Natural killer cell (primary cell): Measurements from ENCODE around the gene COPS3. TPM values are rescaled to one million over a fixed set of nuclear protein-coding genes. Genes with fewer than 3 reads are reported as not detected.

ENCODE experiments used
- ATAC-seq, 3 donors: fragments of 150-1000 bp in 2 of 3; fragments of 200-7000 bp in 1 of 3; cut with Tn5 transposase; 1 replicate in 1 of 3; 2 replicates in 2 of 3; pipeline ENCODE4 v1.10.0; 2021; ENCODE audit warnings: mild to moderate bottlenecking in 2 of 3, moderate library complexity in 2 of 3
- DNase-seq, 2 donors: peaks; one replicate each; pipeline versions ENCODE4 v3.0.0 to v3.0.0-alpha.2; 2013 to 2021; ENCODE audit warnings: mixed read lengths in 1 of 2
- H3K27ac ChIP-seq: one replicate; pipeline ENCODE4 v1.5.1; 2013; ENCODE audit warnings: mild to moderate bottlenecking, low read length
- H3K27me3 ChIP-seq: one replicate; pipeline ENCODE4 v1.6.1; 2013; ENCODE audit warnings: low read length; ENCODE audit not compliant: control insufficient read depth, insufficient read depth
- H3K36me3 ChIP-seq: one replicate; pipeline ENCODE4 v1.6.1; 2013; ENCODE audit warnings: low read length; ENCODE audit not compliant: control insufficient read depth, insufficient read depth
- H3K4me1 ChIP-seq: one replicate; pipeline ENCODE4 v1.6.1; 2013; ENCODE audit warnings: low read length; ENCODE audit not compliant: control insufficient read depth, insufficient read depth
- H3K4me3 ChIP-seq: one replicate; pipeline ENCODE4 v1.5.1; 2013; ENCODE audit warnings: low read length
- H3K9me3 ChIP-seq: one replicate; pipeline ENCODE4 v1.6.1; 2013; ENCODE audit warnings: low read length; ENCODE audit not compliant: control insufficient read depth, insufficient read depth
- H3K27ac Mint-ChIP-seq, 2 donors: one replicate each; pipeline ENCODE4 v1.8.0; 2022; ENCODE audit warnings: mild to moderate bottlenecking in 2 of 2, mixed read lengths in 2 of 2, moderate library complexity in 1 of 2
- H3K27me3 Mint-ChIP-seq, 2 donors: one replicate each; pipeline ENCODE4 v1.8.0; 2022; ENCODE audit warnings: low read depth in 2 of 2, mixed read lengths in 2 of 2
- H3K36me3 Mint-ChIP-seq: one replicate; pipeline ENCODE4 v1.8.0; 2022; ENCODE audit warnings: mixed read lengths
- H3K4me1 Mint-ChIP-seq, 2 donors: one replicate each; pipeline ENCODE4 v1.8.0; 2022; ENCODE audit warnings: mixed read lengths in 2 of 2
- H3K4me3 Mint-ChIP-seq: one replicate; pipeline ENCODE4 v1.8.0; 2022; ENCODE audit warnings: mild to moderate bottlenecking, moderate library complexity, mixed read lengths
- H3K9me3 Mint-ChIP-seq, 2 donors: one replicate each; pipeline ENCODE4 v1.8.0; 2022; ENCODE audit warnings: mixed read lengths in 2 of 2
- WGBS: methylation state at CpG from one replicate; pipeline ENCODE4 v1.1.7; 2013; ENCODE audit warnings: missing lambda C conversion rate; ENCODE audit not compliant: insufficient coverage; 5-methylcytosine and 5-hydroxymethylcytosine counted together
- intact Hi-C: fragments of 100-400 bp; cut with micrococcal nuclease; formaldehyde crosslinking; loops from one replicate; pipeline ENCODE4 v1.14.2; 2022
- total RNA-seq, 4 donors: library from RNA; stranded (reverse); fragments of 120-200 nt in 1 of 4; gene quantifications; one replicate each; pipeline versions ENCODE4 v1.2.3 to v1.2.4, GENCODE V29; 2013 to 2022
- TF ChIP-seq, protein P1 (sequence below): fragments of 200-600 bp; IDR thresholded peaks from one replicate; pipeline ENCODE4 v1.8.0; 2022; ENCODE audit warnings: antibody characterized with exemption

The COPS3 gene
- total RNA-seq, 3 donors from 2014 or later (not counting 1 experiment from before 2014, with no cell fraction given): 101 to 115 (median 102) TPM

GRCh38 chr17:17204635-17205231, 76.3 kb downstream of the COPS3 start:
- Histone ChIP-seq H3K4me3 (peak overlapping the region; percentile 53), H3K9me3 (no peaks in the 10 kb centered on the region), H3K27me3 (no peaks in the 10 kb centered on the region), H3K27ac (peak overlapping the region; percentile 45), H3K36me3 (peaks cover 2% of the 10 kb centered on the region), H3K4me1 (peaks cover 43% of the 10 kb centered on the region)
- TF ChIP-seq, protein P1, sequence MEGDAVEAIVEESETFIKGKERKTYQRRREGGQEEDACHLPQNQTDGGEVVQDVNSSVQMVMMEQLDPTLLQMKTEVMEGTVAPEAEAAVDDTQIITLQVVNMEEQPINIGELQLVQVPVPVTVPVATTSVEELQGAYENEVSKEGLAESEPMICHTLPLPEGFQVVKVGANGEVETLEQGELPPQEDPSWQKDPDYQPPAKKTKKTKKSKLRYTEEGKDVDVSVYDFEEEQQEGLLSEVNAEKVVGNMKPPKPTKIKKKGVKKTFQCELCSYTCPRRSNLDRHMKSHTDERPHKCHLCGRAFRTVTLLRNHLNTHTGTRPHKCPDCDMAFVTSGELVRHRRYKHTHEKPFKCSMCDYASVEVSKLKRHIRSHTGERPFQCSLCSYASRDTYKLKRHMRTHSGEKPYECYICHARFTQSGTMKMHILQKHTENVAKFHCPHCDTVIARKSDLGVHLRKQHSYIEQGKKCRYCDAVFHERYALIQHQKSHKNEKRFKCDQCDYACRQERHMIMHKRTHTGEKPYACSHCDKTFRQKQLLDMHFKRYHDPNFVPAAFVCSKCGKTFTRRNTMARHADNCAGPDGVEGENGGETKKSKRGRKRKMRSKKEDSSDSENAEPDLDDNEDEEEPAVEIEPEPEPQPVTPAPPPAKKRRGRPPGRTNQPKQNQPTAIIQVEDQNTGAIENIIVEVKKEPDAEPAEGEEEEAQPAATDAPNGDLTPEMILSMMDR: no peak
- peak overlapping the region; percentile 23 to 87 for H3K27ac Mint-ChIP-seq
- H3K4me3 Mint-ChIP-seq: peak overlapping the region; percentile 80
- ATAC-seq: no peak
- H3K27me3 Mint-ChIP-seq: no peaks in the 10 kb centered on the region
- 74% methylated on average over 14 of the region's 14 CpGs for WGBS
- no peak for DNase-seq
- no peaks in the 10 kb centered on the region for H3K9me3 Mint-ChIP-seq
- intact Hi-C loops: loop anchor here (5.0 to 10.0 kb wide), 2 partner anchors 90 to 98 kb away; partner anchors contain the start of gene NT5M
- peaks cover 22 to 41% of the 10 kb centered on the region in 2 donors for H3K4me1 Mint-ChIP-seq
- no peaks in the 10 kb centered on the region for H3K36me3 Mint-ChIP-seq

- peaks cover 22 to 41% of the 10 kb centered on the region in 2 donors for H3K4me1 Mint-ChIP-seq
- no peaks in the 10 kb centered on the region for H3K27me3 ChIP-seq
- peak overlapping the region; percentile 45 for H3K27ac ChIP-seq
- peak overlapping the region; percentile 23 to 87 for H3K27ac Mint-ChIP-seq
- peaks cover 43% of the 10 kb centered on the region for H3K4me1 ChIP-seq
- WGBS: 35% methylated on average over 15 of the region's 15 CpGs
- intact Hi-C loops: loop anchor here (10.0 kb wide), 1 partner anchor 89 kb away; no protein-coding TSS in a partner anchor
- DNase-seq (peak; percentile 28 to 36), ATAC-seq (peak in 2 of 3 donors; percentile 24 to 25)
- peaks cover 2% of the 10 kb centered on the region for H3K36me3 ChIP-seq
- H3K4me3 Mint-ChIP-seq: peak overlapping the region; percentile 80
- H3K4me3 ChIP-seq: no peak overlapping the region
- TF ChIP-seq, protein P1: no peak
- H3K27me3 Mint-ChIP-seq: no peaks in the 10 kb centered on the region
- no peaks in the 10 kb centered on the region for H3K9me3 Mint-ChIP-seq
- no peaks in the 10 kb centered on the region for H3K9me3 ChIP-seq
- no peaks in the 10 kb centered on the region for H3K36me3 Mint-ChIP-seq
Measured at GRCh38 chr17:17204041-17204591, 76.9 kb downstream of the COPS3 start.

DNA sequence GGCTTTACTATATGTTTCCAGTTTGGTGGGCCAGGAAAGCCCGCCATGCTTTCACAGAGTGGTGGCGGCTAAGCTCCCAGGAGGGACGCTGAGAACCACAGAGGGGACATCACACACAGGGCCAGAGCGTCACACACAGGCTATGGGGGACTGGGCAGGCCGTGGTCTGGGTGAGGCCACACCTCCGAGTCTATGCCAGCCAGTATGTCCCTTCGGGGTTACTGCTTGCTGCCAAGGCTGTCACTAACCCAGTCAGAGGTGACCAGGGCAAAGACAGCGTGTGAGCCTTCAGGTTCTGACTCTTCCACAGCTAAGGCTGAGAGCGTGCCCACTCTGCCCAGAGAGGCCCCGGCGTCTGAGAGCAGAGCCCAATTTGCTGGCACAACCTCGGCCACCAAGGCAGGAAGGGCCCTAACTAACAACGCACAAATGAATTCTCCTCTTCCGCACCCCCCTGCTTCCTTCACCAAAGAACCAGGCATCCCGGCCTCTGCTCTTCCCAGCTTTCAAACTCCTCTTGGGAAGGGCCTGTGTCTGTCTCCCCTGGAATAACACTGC, 77.8 kb downstream of the COPS3 start:
- H3K36me3 ChIP-seq: peaks cover 2% of the 10 kb centered on the region
- 83% methylated on average over 15 of the region's 15 CpGs for WGBS
- Mint-ChIP-seq H3K36me3 (no peaks in the 10 kb centered on the region), H3K27me3 (no peaks in the 10 kb centered on the region), H3K4me3 (no peak overlapping the region), H3K9me3 (no peaks in the 10 kb centered on the region), H3K27ac (peak overlapping the region in 1 of 2 donors; percentile 87), H3K4me1 (peaks cover 22 to 41% of the 10 kb centered on the region in 2 donors)
- DNase-seq (no peak), ATAC-seq (no peak)
- H3K4me1 ChIP-seq: peaks cover 43% of the 10 kb centered on the region
- no peaks in the 10 kb centered on the region for H3K27me3 ChIP-seq
- H3K4me3 ChIP-seq: no peak overlapping the region
- TF ChIP-seq, protein P1: no peak
- H3K27ac ChIP-seq: peak overlapping the region; percentile 45
- intact Hi-C loops: loop anchor here (10.0 kb wide), 1 partner anchor 88 kb away; no protein-coding TSS in a partner anchor
- H3K9me3 ChIP-seq: no peaks in the 10 kb centered on the region
